Colon (tissue), 2 donors: Measurements from ENCODE around the gene MEST.
"Not testable (repeated sequence)": the region's sequence is repeated elsewhere in the genome, so short reads cannot be mapped to it uniquely, and the experiment has no call there.

Experiments
- FAIRE-seq: peaks from 2 replicates; lab custom pipeline; 2012; peaks lifted over from hg19 to GRCh38; lab: Jason Lieb, UNC
- donor health status: control.
- donor health status: control.

Gene MEST

DNA sequence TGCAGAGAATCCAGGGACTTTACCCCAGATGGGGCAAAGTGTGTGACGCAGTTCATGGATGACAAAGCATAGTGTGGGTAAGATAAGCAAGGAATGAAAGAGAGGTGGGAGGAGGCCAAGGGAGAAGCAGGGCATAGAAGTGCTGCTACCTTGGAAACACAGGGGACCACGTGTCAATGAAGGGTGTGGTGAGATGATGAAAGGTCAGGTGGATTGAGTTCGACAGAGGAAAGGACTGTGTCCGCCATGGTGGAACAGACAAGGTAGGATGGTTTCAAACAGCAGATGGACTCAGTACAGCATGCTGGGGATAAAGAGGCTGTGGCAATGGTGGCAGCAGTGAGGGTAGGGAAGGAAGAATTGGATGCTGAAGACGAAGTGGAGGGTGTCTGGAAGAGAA lies 32.7 kb downstream of the MEST start:
- no peak for FAIRE-seq

DNA sequence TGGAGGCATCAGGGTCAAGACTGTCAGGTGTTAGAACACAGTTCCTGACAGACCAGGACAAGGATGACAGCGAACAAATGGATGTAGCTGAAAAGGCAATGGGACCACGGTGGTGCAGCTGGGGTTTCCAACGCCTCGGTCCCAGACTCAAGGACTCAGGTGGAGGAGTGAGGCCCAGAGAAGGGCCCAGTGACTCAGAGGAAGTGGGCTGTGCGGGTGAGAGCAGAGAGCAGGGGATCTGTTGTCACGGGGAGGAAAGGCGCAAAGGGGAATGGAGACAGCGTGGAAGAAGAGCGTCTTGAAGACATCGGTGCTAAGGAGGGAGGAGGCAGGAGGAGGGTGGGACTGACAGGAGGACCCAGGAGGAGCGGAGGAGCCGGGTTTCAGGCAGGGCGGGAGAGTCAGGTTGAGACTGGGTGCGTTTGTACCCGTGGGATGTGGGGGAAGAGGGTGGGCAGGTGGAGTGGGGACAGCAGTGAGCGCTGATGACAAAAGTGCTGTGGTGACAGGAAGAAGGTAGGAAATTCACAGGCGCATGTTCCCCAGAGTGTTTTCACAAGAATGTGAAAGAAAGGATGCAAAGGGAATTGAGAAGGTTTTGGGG lies 36.0 kb downstream of the MEST start:
- FAIRE-seq = not testable (repeated sequence)

DNA sequence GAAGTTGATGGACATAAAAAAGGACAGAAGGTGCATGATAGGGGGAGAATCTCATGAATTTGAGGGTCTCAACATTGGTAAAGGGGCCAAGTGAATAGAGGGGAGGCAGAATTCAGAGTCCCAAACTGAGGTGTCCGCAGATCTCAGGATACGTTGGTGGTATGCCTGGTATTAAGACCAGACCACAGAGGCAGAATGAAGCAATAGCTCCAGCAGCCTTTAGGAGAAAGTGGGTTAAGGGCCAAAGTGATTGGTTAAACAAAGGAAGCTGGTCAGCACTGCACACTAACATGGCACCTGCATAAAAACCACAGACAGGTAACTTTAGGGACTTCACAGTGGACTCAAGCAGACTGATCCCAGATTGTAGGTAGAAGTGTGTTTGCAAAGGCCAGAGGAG lies 37.5 kb downstream of the MEST start:
- FAIRE-seq = no peak

DNA sequence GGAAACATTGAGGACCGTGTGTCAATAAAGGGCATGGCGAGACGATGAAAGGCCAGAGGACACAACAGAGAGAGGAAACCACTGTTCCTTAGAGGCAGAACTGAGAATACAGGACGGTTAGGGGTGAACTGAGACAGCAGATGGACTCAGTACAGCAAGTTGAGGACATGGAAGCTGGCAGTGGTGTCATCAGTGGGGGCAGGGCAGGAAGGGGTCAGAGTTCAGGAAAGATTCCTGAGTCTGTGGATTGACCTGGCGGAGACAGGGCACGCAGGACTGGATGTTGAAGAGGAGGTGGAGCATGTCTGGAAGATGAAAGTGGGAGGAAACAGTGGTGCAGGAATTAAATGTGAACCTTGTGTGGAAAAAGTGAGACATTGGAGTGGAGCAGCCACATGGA lies 46.0 kb downstream of the MEST start:
- FAIRE-seq = not testable (repeated sequence)

DNA sequence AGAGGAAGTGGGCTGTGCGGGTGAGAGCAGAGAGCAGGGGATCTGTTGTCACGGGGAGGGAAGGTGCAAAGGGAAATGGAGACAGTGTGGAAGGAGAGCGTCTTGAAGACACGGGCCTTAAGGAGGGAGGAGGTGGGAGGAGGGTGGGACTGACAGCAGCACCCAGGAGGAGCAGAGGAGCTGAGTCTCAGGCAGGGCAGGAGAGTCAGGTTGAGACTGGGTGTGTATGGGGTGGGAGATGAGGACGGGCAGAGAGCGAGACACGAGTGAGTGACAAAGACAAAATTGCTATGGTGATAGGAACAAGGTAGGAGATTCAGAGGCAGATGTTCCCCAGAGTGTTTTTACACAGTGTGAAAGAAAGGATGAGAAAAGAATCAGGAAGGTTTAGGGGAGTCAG lies 49.4 kb downstream of the MEST start:
- not testable (repeated sequence) for FAIRE-seq

DNA sequence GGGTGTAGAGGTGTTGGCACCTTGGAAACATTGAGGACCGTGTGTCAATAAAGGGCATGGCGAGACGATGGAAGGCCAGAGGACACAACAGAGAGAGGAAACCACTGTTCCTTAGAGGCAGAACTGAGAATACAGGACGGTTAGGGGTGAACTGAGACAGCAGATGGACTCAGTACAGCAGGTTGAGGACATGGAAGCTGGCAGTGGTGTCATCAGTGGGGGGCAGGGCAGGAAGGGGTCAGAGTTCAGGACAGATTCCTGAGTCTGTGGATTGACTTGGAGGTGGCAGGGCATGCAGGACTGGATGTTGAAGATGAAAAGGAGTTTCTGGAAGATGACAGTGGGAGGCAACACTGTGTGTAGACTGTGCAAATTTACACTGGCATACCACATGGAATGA lies 50.4 kb downstream of the MEST start:
- FAIRE-seq = not testable (repeated sequence)

DNA sequence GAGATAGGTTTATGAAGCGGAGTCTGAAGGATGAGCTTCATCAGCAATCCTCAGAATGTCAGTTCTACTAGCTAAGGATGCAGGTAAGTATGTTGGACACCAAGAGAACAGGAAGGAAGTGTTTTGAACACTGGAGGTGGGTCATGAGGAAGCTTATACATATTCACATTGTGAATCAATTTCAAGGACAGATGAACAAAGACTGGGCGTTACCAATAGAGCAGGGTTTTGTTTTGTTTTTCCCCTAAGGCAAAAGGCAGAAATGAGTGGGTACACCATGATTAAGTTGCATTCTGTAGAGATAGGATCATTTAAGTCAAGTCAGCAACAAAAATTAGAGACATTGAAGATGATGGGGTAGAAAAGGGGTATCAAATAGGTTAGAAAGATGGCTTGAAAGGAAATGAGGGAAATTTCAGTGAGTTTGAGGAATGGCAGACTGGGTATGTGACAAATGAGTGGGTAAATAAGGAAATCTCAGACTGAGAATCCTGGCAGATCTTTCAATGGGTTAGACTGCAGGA lies 51.7 kb downstream of the MEST start:
- FAIRE-seq = no peak

DNA sequence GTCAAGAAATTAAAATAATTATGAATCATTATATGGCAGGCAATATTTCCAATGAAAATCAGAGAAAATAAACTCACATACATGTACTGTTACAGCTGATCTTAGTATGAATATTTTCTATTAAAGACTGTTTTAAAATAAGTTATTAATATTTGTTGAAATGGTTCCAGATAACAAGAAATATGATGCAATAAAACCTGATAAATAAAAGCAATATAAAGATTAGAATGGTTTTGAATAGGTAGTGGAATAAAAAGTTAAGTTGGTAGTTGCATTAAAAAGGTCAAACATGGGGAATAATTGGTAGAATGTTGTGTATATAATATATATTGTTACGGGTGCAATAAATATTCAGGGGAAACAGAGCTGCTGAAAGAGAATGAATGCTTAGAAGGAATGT lies 52.5 kb downstream of the MEST start:
- FAIRE-seq = no peak

DNA sequence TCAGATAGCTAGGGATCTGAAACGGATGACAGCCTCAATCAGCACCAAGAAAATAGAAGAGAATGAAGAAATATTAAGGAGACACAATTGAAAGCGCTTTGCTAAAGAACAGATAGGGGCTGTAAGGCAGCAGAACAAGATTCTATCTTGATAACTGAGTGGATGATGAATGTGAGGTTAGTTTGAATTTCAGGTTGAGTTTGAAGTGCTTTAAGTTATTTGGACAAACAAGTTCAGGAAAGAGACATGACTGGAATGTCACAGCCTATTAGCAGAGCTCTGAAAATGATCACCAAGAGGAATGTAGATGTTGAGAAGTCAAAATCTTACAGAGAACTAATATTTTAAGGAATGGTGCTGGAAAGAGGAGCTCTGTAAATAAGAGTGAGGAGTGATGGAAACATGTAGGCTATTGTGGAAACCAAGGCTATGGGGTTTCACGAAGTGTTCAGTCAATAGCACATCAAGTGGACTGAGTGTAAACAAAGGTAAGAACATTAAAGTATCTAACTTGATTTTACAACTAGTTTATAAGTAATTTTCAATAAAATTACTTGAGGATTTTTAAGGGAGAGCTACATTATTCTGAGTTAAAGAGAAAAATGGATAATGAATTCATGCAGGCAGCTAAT lies 61.6 kb downstream of the MEST start:
- FAIRE-seq = no peak

DNA sequence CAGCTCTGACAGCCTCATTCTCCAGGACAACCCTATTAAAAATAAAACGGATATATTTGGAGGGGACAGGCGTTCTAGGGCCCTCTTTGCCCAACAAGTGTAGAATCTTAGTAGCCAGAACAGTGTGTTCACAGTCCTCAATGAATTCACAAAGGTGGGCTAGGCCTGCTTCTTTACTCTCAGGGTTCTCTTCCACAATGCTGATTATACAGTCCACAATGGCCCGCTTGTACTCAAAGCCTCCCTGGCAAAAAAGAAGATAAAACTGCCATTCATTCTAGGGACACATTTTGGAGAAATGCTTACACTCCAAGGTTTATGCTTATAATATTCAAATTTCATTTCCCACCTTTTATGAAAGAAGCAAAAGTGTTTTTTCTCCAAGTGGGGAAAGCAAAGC lies 62.6 kb downstream of the MEST start:
- FAIRE-seq = no peak
